Measurements from ENCODE around the gene NAV2. TPM values are rescaled to one million over a fixed set of nuclear protein-coding genes. Genes with fewer than 3 reads are reported as not detected.

Gene NAV2
- 7.7 and 14.0 TPM in 2 replicates for total RNA-seq
- polyA plus RNA-seq = 8.1 and 15.3 TPM in 2 replicates
- polyA plus RNA-seq (2012) = 10.9 and 15.4 TPM in 2 replicates
- polyA minus RNA-seq (ENCODE audit: low replicate concordance) = 44.1 and 68.7 TPM in 2 replicates

GRCh38 chr11:19712281-19713195 lies at the start of gene NAV2:
Gene NAV2 (plus strand): TSS chr11:19712837. CDS start chr11:19713696, 859 bp downstream.
- no peaks in the 10 kb centered on the region for H3K9me3 ChIP-seq (ENCODE audit: control insufficient read depth, insufficient read depth, low read depth, low read length)
- H3K4me1 ChIP-seq (ENCODE audit: control insufficient read depth, extremely low read depth, insufficient read depth, low read length) = peaks cover 27% of the 10 kb centered on the region
- H3K27me3 ChIP-seq (ENCODE audit: control insufficient read depth, insufficient read depth, low read length) = no peaks in the 10 kb centered on the region
- H4K20me1 ChIP-seq (ENCODE audit: control insufficient read depth, extremely low read depth, insufficient read depth, low read length) = no peaks in the 10 kb centered on the region
- peaks cover 44% of the 10 kb centered on the region for H3K79me2 ChIP-seq (ENCODE audit: control insufficient read depth, insufficient read depth, low read length)
- H3K4me3 ChIP-seq (replicated peaks in 1 of 4; ENCODE audit: control extremely low read depth in 1 of 4, insufficient read depth in 1 of 4, low read depth in 3 of 4, low read length in 4 of 4) = peak within 1 kb of the TSS; percentile 72 to 97 (median 84)
- H3K9ac ChIP-seq (ENCODE audit: insufficient read depth, low read length) = peak within 1 kb of the TSS; percentile 93
- peak within 1 kb of the TSS; percentile 98 for H3K27ac ChIP-seq (ENCODE audit: insufficient read depth, low read length)
- no peaks in the 10 kb centered on the region for H3K36me3 ChIP-seq (ENCODE audit: control insufficient read depth, insufficient read depth, low read length)
- TF ChIP-seq CTCF (conservative IDR thresholded peaks at IDR 0.05 in 1 of 2, IDR thresholded peaks at IDR 0.05 in 1 of 2; ENCODE audit: low read depth in 1 of 2, low read length in 2 of 2) (no peak), EZH2 (IDR thresholded peaks at IDR 0.05; ENCODE audit: low read length, missing control alignments) (no peak)
- DNase-seq (ENCODE audit: low read depth in 2 of 2) = peak; percentile 92
- peak within 1 kb of the TSS; percentile 92 for H3K4me2 ChIP-seq (ENCODE audit: extremely low read depth, insufficient read depth, low read length)
- H2AFZ ChIP-seq (ENCODE audit: low read length) = peak within 1 kb of the TSS; percentile 42

DNA sequence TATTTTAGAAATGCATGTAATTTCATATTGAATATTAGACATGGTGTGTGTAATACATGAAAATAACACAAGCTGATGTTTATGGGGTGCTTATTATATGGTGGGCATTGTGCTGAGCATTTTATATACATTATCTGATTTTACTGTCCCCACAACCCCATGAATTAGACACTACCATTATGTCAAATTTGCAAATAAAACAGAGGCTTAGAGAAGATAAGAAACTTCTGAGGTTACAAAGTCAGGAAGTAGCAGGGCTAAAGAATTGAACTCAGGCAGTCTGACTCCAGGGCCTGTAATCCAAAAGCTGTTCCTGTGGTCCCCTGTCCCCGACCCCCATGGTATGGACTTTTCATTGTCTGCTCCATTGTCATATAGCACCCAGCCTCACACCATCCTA lies 49.4 kb upstream of the NAV2 start:
- Histone ChIP-seq H3K4me3 (replicated peaks in 1 of 4; ENCODE audit: control extremely low read depth in 1 of 4, insufficient read depth in 1 of 4, low read depth in 3 of 4, low read length in 4 of 4) (no peak overlapping the region), H3K27me3 (ENCODE audit: control insufficient read depth, insufficient read depth, low read length) (no peaks in the 10 kb centered on the region), H3K4me2 (ENCODE audit: extremely low read depth, insufficient read depth, low read length) (no peak overlapping the region), H3K36me3 (ENCODE audit: control insufficient read depth, insufficient read depth, low read length) (no peaks in the 10 kb centered on the region), H2AFZ (ENCODE audit: low read length) (no peak overlapping the region), H3K79me2 (ENCODE audit: control insufficient read depth, insufficient read depth, low read length) (no peaks in the 10 kb centered on the region), H3K9ac (ENCODE audit: insufficient read depth, low read length) (no peak overlapping the region), H3K9me3 (ENCODE audit: control insufficient read depth, insufficient read depth, low read depth, low read length) (no peaks in the 10 kb centered on the region), H4K20me1 (ENCODE audit: control insufficient read depth, extremely low read depth, insufficient read depth, low read length) (no peaks in the 10 kb centered on the region), H3K4me1 (ENCODE audit: control insufficient read depth, extremely low read depth, insufficient read depth, low read length) (peaks cover 10% of the 10 kb centered on the region), H3K27ac (ENCODE audit: insufficient read depth, low read length) (no peak overlapping the region)
- TF ChIP-seq EZH2 (IDR thresholded peaks at IDR 0.05; ENCODE audit: low read length, missing control alignments) (no peak), CTCF (conservative IDR thresholded peaks at IDR 0.05 in 1 of 2, IDR thresholded peaks at IDR 0.05 in 1 of 2; ENCODE audit: low read depth in 1 of 2, low read length in 2 of 2) (no peak)
- no peak for DNase-seq (ENCODE audit: low read depth in 2 of 2)

GRCh38 chr11:19664886-19665548 lies 47.6 kb upstream of the NAV2 start:
- no peaks in the 10 kb centered on the region for H4K20me1 ChIP-seq (ENCODE audit: control insufficient read depth, extremely low read depth, insufficient read depth, low read length)
- H3K4me2 ChIP-seq (ENCODE audit: extremely low read depth, insufficient read depth, low read length) = peak overlapping the region; percentile 67
- H3K9me3 ChIP-seq (ENCODE audit: control insufficient read depth, insufficient read depth, low read depth, low read length) = no peaks in the 10 kb centered on the region
- H3K36me3 ChIP-seq (ENCODE audit: control insufficient read depth, insufficient read depth, low read length) = no peaks in the 10 kb centered on the region
- no peaks in the 10 kb centered on the region for H3K27me3 ChIP-seq (ENCODE audit: control insufficient read depth, insufficient read depth, low read length)
- peak; percentile 52 to 57 for DNase-seq (ENCODE audit: low read depth in 2 of 2)
- H3K4me3 ChIP-seq (replicated peaks in 1 of 4; ENCODE audit: control extremely low read depth in 1 of 4, insufficient read depth in 1 of 4, low read depth in 3 of 4, low read length in 4 of 4) = no peak overlapping the region
- H3K27ac ChIP-seq (ENCODE audit: insufficient read depth, low read length) = no peak overlapping the region
- no peak for TF ChIP-seq CTCF (conservative IDR thresholded peaks at IDR 0.05 in 1 of 2, IDR thresholded peaks at IDR 0.05 in 1 of 2; ENCODE audit: low read depth in 1 of 2, low read length in 2 of 2)
- no peak for TF ChIP-seq EZH2 (IDR thresholded peaks at IDR 0.05; ENCODE audit: low read length, missing control alignments)
- H3K9ac ChIP-seq (ENCODE audit: insufficient read depth, low read length) = no peak overlapping the region
- peaks cover 11% of the 10 kb centered on the region for H3K4me1 ChIP-seq (ENCODE audit: control insufficient read depth, extremely low read depth, insufficient read depth, low read length)
- H3K79me2 ChIP-seq (ENCODE audit: control insufficient read depth, insufficient read depth, low read length) = no peaks in the 10 kb centered on the region
- peak overlapping the region; percentile 33 for H2AFZ ChIP-seq (ENCODE audit: low read length)
